HepG2 (cell line): ENCODE data around the gene GLCE. TPM values are rescaled to one million over a fixed set of nuclear protein-coding genes. Genes with fewer than 3 reads are reported as not detected.

Experiments
- GFI1 ChIP-seq: sonication (generic); formaldehyde crosslinking; IDR thresholded peaks from 2 replicates; pipeline ENCODE4 v1.5.0; 2020; ENCODE audit warnings: missing genetic modification reagents, mild to moderate bottlenecking, borderline replicate concordance
- HNRNPUL1 ChIP-seq: fragments of 200-400 bp; formaldehyde crosslinking; IDR thresholded peaks from 2 replicates; pipeline ENCODE4 v1.6.1; 2017; ENCODE audit warnings: low read depth, mild to moderate bottlenecking, low read length, moderate library complexity
- NR3C1 ChIP-seq: sonication (generic); formaldehyde crosslinking; IDR thresholded peaks from 2 replicates; pipeline ENCODE4 v1.4.0; 2020; ENCODE audit warnings: missing genetic modification reagents
- SNAPC2 ChIP-seq: sonication (generic); formaldehyde crosslinking; IDR thresholded peaks from 2 replicates; pipeline ENCODE4 v1.8.1; 2022; ENCODE audit warnings: mild to moderate bottlenecking, missing genetic modification reagents
- ZFP90 ChIP-seq: sonication (generic); formaldehyde crosslinking; IDR thresholded peaks from 2 replicates; pipeline ENCODE4 v1.8.0; 2022; ENCODE audit warnings: missing genetic modification reagents, mild to moderate bottlenecking, inconsistent platforms, borderline replicate concordance
- ZNF160 ChIP-seq: sonication (generic); formaldehyde crosslinking; IDR thresholded peaks from 2 replicates; pipeline ENCODE4 v1.8.0; 2022; ENCODE audit warnings: mild to moderate bottlenecking, inconsistent platforms, missing genetic modification reagents
- ZNF335 ChIP-seq: sonication (generic); formaldehyde crosslinking; IDR thresholded peaks from 2 replicates; pipeline ENCODE4 v1.4.0; 2020; ENCODE audit warnings: missing genetic modification reagents
- ZSCAN30 ChIP-seq: sonication (generic); formaldehyde crosslinking; IDR thresholded peaks from 2 replicates; pipeline ENCODE4 v1.5.0; 2020; ENCODE audit warnings: mild to moderate bottlenecking, missing genetic modification reagents
- ZZZ3 ChIP-seq: sonication (generic); formaldehyde crosslinking; IDR thresholded peaks from 2 replicates; pipeline ENCODE4 v1.4.0; 2020; ENCODE audit warnings: missing genetic modification reagents, mild to moderate bottlenecking, borderline replicate concordance
- polyA plus RNA-seq, 8 experiments: library from polyadenylated mRNA; depleted of rRNA in 3 of 8; stranded (reverse) in 7 of 8; unstranded in 1 of 8; fragments of >200 nt; fragmentation: Illumina TruSeq in 4 of 8; extraction: Trizol in 4 of 8; gene quantifications; 2 replicates each; pipeline versions ENCODE4 v1.2.1 to v1.2.3, GENCODE V29; 2011 to 2016; ENCODE audit warnings: low read depth in 4 of 8, missing spikeins in 1 of 8, mixed read lengths in 1 of 8; ENCODE audit not compliant: insufficient read depth in 1 of 8
- total RNA-seq, 5 experiments: library from RNA; depleted of rRNA; stranded (reverse); fragments of >200 nt; fragmentation: Illumina TruSeq; extraction: Trizol; gene quantifications; 2 replicates each; pipeline ENCODE4 v1.2.3, GENCODE V29; 2016; ENCODE audit warnings: low read depth in 1 of 5
- TF ChIP-seq, protein P1 (sequence below), 2 experiments: fragments of 450-650 bp in 1 of 2; sonication (generic) in 1 of 2; formaldehyde crosslinking in 1 of 2; IDR thresholded peaks; 2 replicates each; pipeline versions ENCODE4 v1.6.1 to v1.8.0; 2016 to 2022; ENCODE audit warnings: antibody characterized with exemption in 1 of 2, mild to moderate bottlenecking in 1 of 2, missing genetic modification reagents in 1 of 2
- TF ChIP-seq, protein P2 (sequence below): sonication (generic); formaldehyde crosslinking; IDR thresholded peaks from 2 replicates; pipeline ENCODE4 v1.4.0; 2020; ENCODE audit warnings: mild to moderate bottlenecking, missing genetic modification reagents
- TF ChIP-seq, protein P3 (sequence below): sonication (generic); formaldehyde crosslinking; IDR thresholded peaks from 2 replicates; pipeline ENCODE4 v1.4.0; 2020; ENCODE audit warnings: missing genetic modification reagents
- TF ChIP-seq, protein P4 (sequence below): sonication (generic); formaldehyde crosslinking; IDR thresholded peaks from 2 replicates; pipeline ENCODE4 v1.5.0; 2020; ENCODE audit warnings: missing genetic modification reagents
- TF ChIP-seq, protein P5 (sequence below): sonication (generic); formaldehyde crosslinking; IDR thresholded peaks from 2 replicates; pipeline ENCODE4 v1.5.1; 2020; ENCODE audit warnings: mild to moderate bottlenecking, missing genetic modification reagents, moderate library complexity

The GLCE gene
- total and polyA plus RNA-seq, 2 of the 13 experiments (the other 11 are each of a cell fraction or from before 2014, with no cell fraction given), result 12.9 to 23.4 TPM

DNA sequence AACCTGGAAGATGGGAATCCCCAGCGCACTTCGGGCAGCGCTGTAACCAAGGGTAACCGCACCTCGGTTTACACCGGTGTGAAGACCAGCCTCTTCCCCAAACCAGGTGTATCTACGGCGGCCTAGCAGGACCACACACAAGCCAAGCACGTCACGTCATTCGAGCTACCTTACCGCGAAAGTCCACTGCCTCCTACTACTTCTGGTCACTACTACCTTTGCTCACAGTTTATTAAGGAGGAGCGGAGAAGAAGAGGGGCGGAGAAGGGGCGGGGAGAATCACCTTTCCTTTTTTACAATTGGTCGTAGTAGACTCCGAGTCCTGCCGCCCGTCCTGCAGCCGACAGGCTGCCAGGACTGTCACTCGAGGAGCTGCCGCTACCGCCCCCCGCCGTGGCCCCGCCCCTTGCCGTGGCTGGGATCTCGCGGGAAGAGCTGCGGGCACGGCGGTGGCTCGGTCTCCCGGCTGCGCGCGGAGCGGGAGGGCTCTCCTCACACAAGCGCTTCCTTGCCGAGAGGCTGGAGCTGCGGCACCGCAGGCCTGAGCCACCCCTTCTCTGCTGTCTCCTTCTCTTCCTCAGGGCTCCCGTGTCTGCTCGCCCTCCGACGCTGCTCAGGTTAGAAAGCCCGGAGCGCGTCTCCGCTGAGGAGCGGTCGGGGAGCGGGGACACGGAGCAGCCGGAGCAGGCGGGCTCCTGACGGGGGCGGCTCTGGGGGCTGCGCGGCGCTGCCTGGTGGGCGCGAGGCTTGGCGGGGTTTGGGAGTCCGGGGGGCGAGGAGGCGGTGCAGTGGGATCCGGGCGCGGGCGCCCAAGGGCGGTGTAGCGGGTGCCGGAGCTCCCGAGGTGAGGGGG is at the start of gene GLCE (continued):
- TF ChIP-seq, protein P1, sequence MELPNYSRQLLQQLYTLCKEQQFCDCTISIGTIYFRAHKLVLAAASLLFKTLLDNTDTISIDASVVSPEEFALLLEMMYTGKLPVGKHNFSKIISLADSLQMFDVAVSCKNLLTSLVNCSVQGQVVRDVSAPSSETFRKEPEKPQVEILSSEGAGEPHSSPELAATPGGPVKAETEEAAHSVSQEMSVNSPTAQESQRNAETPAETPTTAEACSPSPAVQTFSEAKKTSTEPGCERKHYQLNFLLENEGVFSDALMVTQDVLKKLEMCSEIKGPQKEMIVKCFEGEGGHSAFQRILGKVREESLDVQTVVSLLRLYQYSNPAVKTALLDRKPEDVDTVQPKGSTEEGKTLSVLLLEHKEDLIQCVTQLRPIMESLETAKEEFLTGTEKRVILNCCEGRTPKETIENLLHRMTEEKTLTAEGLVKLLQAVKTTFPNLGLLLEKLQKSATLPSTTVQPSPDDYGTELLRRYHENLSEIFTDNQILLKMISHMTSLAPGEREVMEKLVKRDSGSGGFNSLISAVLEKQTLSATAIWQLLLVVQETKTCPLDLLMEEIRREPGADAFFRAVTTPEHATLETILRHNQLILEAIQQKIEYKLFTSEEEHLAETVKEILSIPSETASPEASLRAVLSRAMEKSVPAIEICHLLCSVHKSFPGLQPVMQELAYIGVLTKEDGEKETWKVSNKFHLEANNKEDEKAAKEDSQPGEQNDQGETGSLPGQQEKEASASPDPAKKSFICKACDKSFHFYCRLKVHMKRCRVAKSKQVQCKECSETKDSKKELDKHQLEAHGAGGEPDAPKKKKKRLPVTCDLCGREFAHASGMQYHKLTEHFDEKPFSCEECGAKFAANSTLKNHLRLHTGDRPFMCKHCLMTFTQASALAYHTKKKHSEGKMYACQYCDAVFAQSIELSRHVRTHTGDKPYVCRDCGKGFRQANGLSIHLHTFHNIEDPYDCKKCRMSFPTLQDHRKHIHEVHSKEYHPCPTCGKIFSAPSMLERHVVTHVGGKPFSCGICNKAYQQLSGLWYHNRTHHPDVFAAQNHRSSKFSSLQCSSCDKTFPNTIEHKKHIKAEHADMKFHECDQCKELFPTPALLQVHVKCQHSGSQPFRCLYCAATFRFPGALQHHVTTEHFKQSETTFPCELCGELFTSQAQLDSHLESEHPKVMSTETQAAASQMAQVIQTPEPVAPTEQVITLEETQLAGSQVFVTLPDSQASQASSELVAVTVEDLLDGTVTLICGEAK (IDR thresholded peaks at IDR 0.05), result no peak
- TF ChIP-seq, protein P1 (CRISPR knock-in tag; IDR thresholded peaks at IDR 0.05), result peak; percentile 58; the same call in 1 of the 2 replicates
- TF ChIP-seq SNAPC2 (CRISPR knock-in tag), result no peak
- no peak for TF ChIP-seq NR3C1 (CRISPR knock-in tag)
- TF ChIP-seq ZNF160, result 0 out of 2 replicates have a peak, but pooled peaks have one; percentile 27
- TF ChIP-seq, protein P2, sequence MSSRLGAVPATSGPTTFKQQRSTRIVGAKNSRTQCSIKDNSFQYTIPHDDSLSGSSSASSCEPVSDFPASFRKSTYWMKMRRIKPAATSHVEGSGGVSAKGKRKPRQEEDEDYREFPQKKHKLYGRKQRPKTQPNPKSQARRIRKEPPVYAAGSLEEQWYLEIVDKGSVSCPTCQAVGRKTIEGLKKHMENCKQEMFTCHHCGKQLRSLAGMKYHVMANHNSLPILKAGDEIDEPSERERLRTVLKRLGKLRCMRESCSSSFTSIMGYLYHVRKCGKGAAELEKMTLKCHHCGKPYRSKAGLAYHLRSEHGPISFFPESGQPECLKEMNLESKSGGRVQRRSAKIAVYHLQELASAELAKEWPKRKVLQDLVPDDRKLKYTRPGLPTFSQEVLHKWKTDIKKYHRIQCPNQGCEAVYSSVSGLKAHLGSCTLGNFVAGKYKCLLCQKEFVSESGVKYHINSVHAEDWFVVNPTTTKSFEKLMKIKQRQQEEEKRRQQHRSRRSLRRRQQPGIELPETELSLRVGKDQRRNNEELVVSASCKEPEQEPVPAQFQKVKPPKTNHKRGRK (CRISPR knock-in tag), result no peak
- TF ChIP-seq ZFP90 (CRISPR knock-in tag), result no peak
- no peak; the same call in 1 of the 2 replicates for TF ChIP-seq ZSCAN30
- TF ChIP-seq ZZZ3, result no peak
- TF ChIP-seq, protein P3, sequence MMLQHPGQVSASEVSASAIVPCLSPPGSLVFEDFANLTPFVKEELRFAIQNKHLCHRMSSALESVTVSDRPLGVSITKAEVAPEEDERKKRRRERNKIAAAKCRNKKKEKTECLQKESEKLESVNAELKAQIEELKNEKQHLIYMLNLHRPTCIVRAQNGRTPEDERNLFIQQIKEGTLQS (CRISPR knock-in tag), result no peak
- TF ChIP-seq GFI1 (CRISPR knock-in tag), result peak; percentile 50; the same call in 1 of the 2 replicates
- TF ChIP-seq, protein P4, sequence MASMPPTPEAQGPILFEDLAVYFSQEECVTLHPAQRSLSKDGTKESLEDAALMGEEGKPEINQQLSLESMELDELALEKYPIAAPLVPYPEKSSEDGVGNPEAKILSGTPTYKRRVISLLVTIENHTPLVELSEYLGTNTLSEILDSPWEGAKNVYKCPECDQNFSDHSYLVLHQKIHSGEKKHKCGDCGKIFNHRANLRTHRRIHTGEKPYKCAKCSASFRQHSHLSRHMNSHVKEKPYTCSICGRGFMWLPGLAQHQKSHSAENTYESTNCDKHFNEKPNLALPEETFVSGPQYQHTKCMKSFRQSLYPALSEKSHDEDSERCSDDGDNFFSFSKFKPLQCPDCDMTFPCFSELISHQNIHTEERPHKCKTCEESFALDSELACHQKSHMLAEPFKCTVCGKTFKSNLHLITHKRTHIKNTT, result no peak
- no peak for TF ChIP-seq ZNF335 (CRISPR knock-in tag)
- TF ChIP-seq, protein P5, sequence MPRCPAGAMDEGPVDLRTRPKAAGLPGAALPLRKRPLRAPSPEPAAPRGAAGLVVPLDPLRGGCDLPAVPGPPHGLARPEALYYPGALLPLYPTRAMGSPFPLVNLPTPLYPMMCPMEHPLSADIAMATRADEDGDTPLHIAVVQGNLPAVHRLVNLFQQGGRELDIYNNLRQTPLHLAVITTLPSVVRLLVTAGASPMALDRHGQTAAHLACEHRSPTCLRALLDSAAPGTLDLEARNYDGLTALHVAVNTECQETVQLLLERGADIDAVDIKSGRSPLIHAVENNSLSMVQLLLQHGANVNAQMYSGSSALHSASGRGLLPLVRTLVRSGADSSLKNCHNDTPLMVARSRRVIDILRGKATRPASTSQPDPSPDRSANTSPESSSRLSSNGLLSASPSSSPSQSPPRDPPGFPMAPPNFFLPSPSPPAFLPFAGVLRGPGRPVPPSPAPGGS (CRISPR knock-in tag), result no peak
- TF ChIP-seq HNRNPUL1, result no peak
